Stimulated activated CD8-positive, alpha-beta memory T cell treated with anti-CD3 and anti-CD28 coated beads, Interleukin-2, amount 100 ng/mL, for 1 hour (primary cell): Measurements from ENCODE around the gene GDF10.

Experiments
- DNase-seq, 2 donors: peaks; one replicate each; pipeline ENCODE4 v3.0.0-alpha.2; 2020; ENCODE audit warnings: low read depth in 2 of 2

GDF10 gene

GRCh38 chr10:47354165-47354564 is 54.2 kb downstream of the GDF10 start:
- no peak for DNase-seq

GRCh38 chr10:47354900-47355299 is 54.9 kb downstream of the GDF10 start:
- DNase-seq: no peak

GRCh38 chr10:47356708-47357107 is 56.7 kb downstream of the GDF10 start:
- no peak for DNase-seq

- DNase-seq: no peak
Observed at GRCh38 chr10:47357131-47357582, 57.2 kb downstream of the GDF10 start.

DNA sequence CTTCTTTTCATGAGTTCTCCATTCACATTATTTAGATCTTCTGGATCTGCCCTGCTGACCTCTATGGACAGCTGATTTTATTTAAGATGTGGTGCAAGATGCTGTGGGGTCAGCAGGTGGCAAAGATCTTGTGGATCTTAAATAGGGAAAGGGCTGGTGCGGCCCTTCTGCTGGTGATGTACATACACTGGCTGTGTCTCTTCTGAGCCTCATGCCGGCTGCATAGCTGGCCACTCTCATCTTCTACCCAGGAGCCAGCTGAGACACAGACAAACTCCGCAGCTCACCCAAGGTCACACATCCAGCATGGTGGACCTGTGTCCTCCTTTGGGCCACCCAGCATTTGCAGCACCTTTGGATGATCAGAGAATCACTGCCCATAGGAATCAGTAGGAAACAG is 57.9 kb downstream of the GDF10 start:
- DNase-seq: no peak

- DNase-seq: no peak
Observed at GRCh38 chr10:47358457-47358856, 58.5 kb downstream of the GDF10 start.

- no peak for DNase-seq
Observed at GRCh38 chr10:47359101-47359500, 59.1 kb downstream of the GDF10 start.

GRCh38 chr10:47359626-47360418 is 59.8 kb downstream of the GDF10 start:
- no peak for DNase-seq

GRCh38 chr10:47360419-47361040 is 60.5 kb downstream of the GDF10 start:
- no peak for DNase-seq

- no peak for DNase-seq
Observed at GRCh38 chr10:47361293-47361692, 61.3 kb downstream of the GDF10 start.

DNA sequence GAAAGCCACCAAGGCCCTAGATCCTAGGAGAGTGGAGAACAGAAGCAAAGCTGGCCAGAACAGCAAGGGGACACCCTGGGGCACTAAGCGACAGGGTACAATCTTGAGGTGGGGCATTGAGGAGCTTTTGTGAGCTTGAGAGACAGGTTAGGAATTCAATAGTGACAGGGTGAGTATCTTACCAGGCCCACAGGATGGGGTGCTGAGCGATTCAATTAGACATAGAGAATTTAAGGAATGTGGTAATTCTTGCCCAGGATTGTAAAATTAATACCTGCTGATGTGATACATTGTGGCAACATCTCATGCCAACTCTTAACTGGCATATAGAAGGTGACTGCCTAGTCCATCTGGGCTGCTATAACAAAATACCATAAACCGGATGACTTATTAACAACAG is 62.2 kb downstream of the GDF10 start:
- DNase-seq: no peak
